K562 (cell line): ENCODE measurements around the gene SLC5A11. TPM values are rescaled to one million over a fixed set of nuclear protein-coding genes. Genes with fewer than 3 reads are reported as not detected.

Experiments
- BMI1 ChIP-seq: fragments of 150-350 bp; IDR thresholded peaks from 2 replicates; pipeline ENCODE4 v1.6.1; 2014; ENCODE audit warnings: low read length
- CREB5 ChIP-seq: fragments of 250-450 bp; sonication (Bioruptor Pico); IDR thresholded peaks from 2 replicates; pipeline ENCODE4 v1.5.0; 2020; ENCODE audit warnings: mild to moderate bottlenecking
- FOS ChIP-seq: IDR thresholded peaks from 3 replicates; pipeline ENCODE4 v1.6.1; 2011; ENCODE audit not compliant: insufficient read length; ENCODE audit errors: extremely low read depth
- MXI1 ChIP-seq: IDR thresholded peaks from 2 replicates; pipeline ENCODE4 v1.6.1; 2011; ENCODE audit warnings: low read depth, mild to moderate bottlenecking, improper control_type of control experiment, low read length
- NFYB ChIP-seq: IDR thresholded peaks from 2 replicates; pipeline ENCODE4 v1.6.1; 2011; ENCODE audit warnings: mild to moderate bottlenecking, moderate library complexity; ENCODE audit not compliant: insufficient read length; ENCODE audit errors: extremely low read depth
- NR0B1 ChIP-seq: fragments of 450-650 bp; IDR thresholded peaks from one replicate; pipeline ENCODE4 v1.6.1; 2018; ENCODE audit warnings: mild to moderate bottlenecking, moderate library complexity; ENCODE audit not compliant: partially characterized antibody
- PCBP2 ChIP-seq: fragments of 200-400 bp; formaldehyde crosslinking; IDR thresholded peaks from 2 replicates; pipeline ENCODE4 v1.6.1; 2018; ENCODE audit warnings: low read length, low read depth, mild to moderate bottlenecking, moderate library complexity; ENCODE audit not compliant: poor library complexity, severe bottlenecking
- POLR2B ChIP-seq: fragments of 450-650 bp; IDR thresholded peaks from 2 replicates; pipeline ENCODE4 v1.6.1; 2018; ENCODE audit warnings: low read depth; ENCODE audit not compliant: partially characterized antibody
- PRDM10 ChIP-seq: fragments of 450-650 bp; IDR thresholded peaks from 2 replicates; pipeline ENCODE4 v1.6.1; 2018; ENCODE audit not compliant: partially characterized antibody
- PYGO2 ChIP-seq: fragments of 450-650 bp; IDR thresholded peaks from 2 replicates; pipeline ENCODE4 v1.6.1; 2016; ENCODE audit warnings: mild to moderate bottlenecking, missing genetic modification characterization, moderate library complexity, missing compliant biosample characterization
- SIN3B ChIP-seq: fragments of 450-650 bp; IDR thresholded peaks from 2 replicates; pipeline ENCODE4 v1.6.1; 2017; ENCODE audit warnings: low read depth, mild to moderate bottlenecking, moderate library complexity
- TAF7 ChIP-seq: fragments of 450-650 bp; IDR thresholded peaks from 2 replicates; pipeline ENCODE4 v1.6.1; 2016; ENCODE audit warnings: missing genetic modification characterization, missing compliant biosample characterization
- THAP7 ChIP-seq: fragments of 250-450 bp; sonication (Bioruptor Pico); IDR thresholded peaks from 2 replicates; pipeline ENCODE4 v1.5.0; 2021
- TSC22D4 ChIP-seq: fragments of 450-650 bp; IDR thresholded peaks from 2 replicates; pipeline ENCODE4 v1.6.1; 2016; ENCODE audit warnings: missing genetic modification characterization, missing biosample characterization, control low read depth
- ZNF174 ChIP-seq: fragments of 250-450 bp; sonication (Bioruptor Pico); IDR thresholded peaks from 2 replicates; pipeline ENCODE4 v1.4.0; 2020; ENCODE audit warnings: mild to moderate bottlenecking
- ZNF3 ChIP-seq: fragments of 250-450 bp; sonication (Bioruptor Pico); IDR thresholded peaks from 2 replicates; pipeline ENCODE4 v1.5.0; 2021; ENCODE audit warnings: mild to moderate bottlenecking, moderate library complexity
- polyA plus RNA-seq, 8 experiments: library from polyadenylated mRNA; depleted of rRNA in 4 of 8; stranded (reverse) in 5 of 8; unstranded in 3 of 8; fragments of >200 nt; fragmentation: Nextera tagmentation in 2 of 8; fragmentation: Illumina TruSeq in 1 of 8; extraction: Ambion mirVana in 2 of 8; extraction: Trizol in 1 of 8; gene quantifications; 2 replicates each; pipeline versions ENCODE4 v1.2.1 to v1.2.3, GENCODE V29; 2011 to 2014; ENCODE audit warnings: inconsistent platforms in 1 of 8, missing spikeins in 1 of 8
- total RNA-seq, 7 experiments: library from RNA; depleted of rRNA in 6 of 7; stranded (reverse); fragments of >200 nt in 6 of 7; fragmentation: Illumina TruSeq in 2 of 7; extraction: Trizol in 2 of 7; gene quantifications; 2 replicates each; pipeline versions ENCODE4 v1.2.1 to v1.2.3, GENCODE V29; 2011 to 2021; ENCODE audit warnings: low replicate concordance in 1 of 7
- TF ChIP-seq, protein P1 (sequence below): sonication (generic); formaldehyde crosslinking; IDR thresholded peaks from 2 replicates; pipeline ENCODE4 v1.8.0; 2022; ENCODE audit warnings: missing genetic modification reagents, mild to moderate bottlenecking, borderline replicate concordance

SLC5A11 gene
- total and polyA plus RNA-seq, 9 of the 15 experiments (the other 6 are each of a cell fraction or from before 2014, with no cell fraction given): 0.04 to 0.25 (median 0.11) TPM; not detected in 3

DNA sequence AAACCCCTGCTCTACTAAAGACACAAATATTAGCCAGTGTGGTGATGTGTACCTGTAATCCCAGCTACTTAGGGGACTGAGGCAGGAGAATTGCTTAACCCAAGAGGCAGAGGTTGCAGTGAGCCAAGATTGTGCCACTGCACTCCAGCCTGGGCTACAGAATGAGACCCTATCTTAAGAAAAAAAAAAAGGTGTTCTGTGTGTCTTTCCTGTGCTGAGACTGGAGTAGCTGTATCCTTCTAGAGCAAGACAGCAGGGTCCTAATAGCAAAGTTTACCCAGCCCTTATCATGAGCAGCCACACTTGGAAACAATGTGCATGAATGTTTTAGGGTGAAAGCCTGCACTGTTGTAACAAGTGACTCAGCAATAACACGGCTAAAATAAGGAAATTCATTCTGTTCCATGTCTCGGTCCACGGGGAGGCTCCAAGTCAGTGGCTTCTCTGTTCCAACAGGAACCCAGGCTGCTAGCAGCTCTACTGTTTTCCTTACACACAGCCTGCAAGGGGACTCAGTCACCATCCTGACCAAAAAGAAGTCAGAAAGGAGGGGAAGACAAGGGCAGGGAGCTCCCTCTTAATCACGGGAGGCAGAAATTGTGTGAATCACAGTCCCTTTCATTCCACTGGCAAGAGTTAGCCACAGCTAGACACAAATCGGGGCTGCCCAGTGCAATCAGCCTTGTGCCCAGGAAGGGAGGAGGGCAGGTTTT, 7.1 kb upstream of the SLC5A11 start (continued):
- peak; percentile 35 for TF ChIP-seq PRDM10
- no peak for TF ChIP-seq ZNF3 (CRISPR knock-in tag)
- TF ChIP-seq NFYB: no peak
- no peak for TF ChIP-seq SIN3B
- no peak for TF ChIP-seq ZNF174 (CRISPR knock-in tag)
- TF ChIP-seq BMI1: no peak
- no peak for TF ChIP-seq PCBP2
- TF ChIP-seq FOS: peak; percentile 35
- TF ChIP-seq THAP7 (CRISPR knock-in tag): no peak
- no peak for TF ChIP-seq CREB5
- TF ChIP-seq TAF7 (tag): no peak
- TF ChIP-seq NR0B1: no peak
- TF ChIP-seq MXI1: no peak
- no peak for TF ChIP-seq POLR2B
- TF ChIP-seq, protein P1, sequence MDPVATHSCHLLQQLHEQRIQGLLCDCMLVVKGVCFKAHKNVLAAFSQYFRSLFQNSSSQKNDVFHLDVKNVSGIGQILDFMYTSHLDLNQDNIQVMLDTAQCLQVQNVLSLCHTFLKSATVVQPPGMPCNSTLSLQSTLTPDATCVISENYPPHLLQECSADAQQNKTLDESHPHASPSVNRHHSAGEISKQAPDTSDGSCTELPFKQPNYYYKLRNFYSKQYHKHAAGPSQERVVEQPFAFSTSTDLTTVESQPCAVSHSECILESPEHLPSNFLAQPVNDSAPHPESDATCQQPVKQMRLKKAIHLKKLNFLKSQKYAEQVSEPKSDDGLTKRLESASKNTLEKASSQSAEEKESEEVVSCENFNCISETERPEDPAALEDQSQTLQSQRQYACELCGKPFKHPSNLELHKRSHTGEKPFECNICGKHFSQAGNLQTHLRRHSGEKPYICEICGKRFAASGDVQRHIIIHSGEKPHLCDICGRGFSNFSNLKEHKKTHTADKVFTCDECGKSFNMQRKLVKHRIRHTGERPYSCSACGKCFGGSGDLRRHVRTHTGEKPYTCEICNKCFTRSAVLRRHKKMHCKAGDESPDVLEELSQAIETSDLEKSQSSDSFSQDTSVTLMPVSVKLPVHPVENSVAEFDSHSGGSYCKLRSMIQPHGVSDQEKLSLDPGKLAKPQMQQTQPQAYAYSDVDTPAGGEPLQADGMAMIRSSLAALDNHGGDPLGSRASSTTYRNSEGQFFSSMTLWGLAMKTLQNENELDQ (CRISPR knock-in tag): no peak
- TF ChIP-seq TSC22D4 (tag): no peak
- no peak for TF ChIP-seq PYGO2 (tag)
